Osteoblast (primary cell): Measurements from ENCODE around the gene SNX25. TPM values are rescaled to one million over a fixed set of nuclear protein-coding genes. Genes with fewer than 3 reads are reported as not detected.

Experiments
- DNase-seq: peaks from one replicate; pipeline ENCODE4 v3.0.0; 2011; ENCODE audit warnings: low spot score, mixed read lengths; ENCODE audit not compliant: insufficient read length; ENCODE audit errors: missing footprints
- H2AFZ ChIP-seq: 2 replicates; pipeline ENCODE4 v1.6.0; 2011; ENCODE audit warnings: mild to moderate bottlenecking, low read length
- H3K27ac ChIP-seq: 2 replicates; pipeline ENCODE4 v1.5.1; 2011; ENCODE audit warnings: mild to moderate bottlenecking, low read depth, low read length, moderate library complexity
- H3K27me3 ChIP-seq: 2 replicates; pipeline ENCODE4 v1.6.0; 2012; ENCODE audit warnings: mild to moderate bottlenecking, control low read depth, inconsistent platforms, low read length, moderate library complexity; ENCODE audit not compliant: insufficient read depth
- H3K36me3 ChIP-seq: 2 replicates; pipeline ENCODE4 v1.5.1; 2011; ENCODE audit warnings: mild to moderate bottlenecking, low read length, control low read depth, moderate library complexity; ENCODE audit not compliant: insufficient read depth
- H3K4me1 ChIP-seq: 2 replicates; pipeline ENCODE4 v1.5.1; 2011; ENCODE audit warnings: mild to moderate bottlenecking, low read length, control low read depth, moderate library complexity; ENCODE audit not compliant: insufficient read depth
- H3K4me2 ChIP-seq: 2 replicates; pipeline ENCODE4 v1.6.0; 2011; ENCODE audit warnings: mild to moderate bottlenecking, low read length; ENCODE audit not compliant: insufficient read depth
- H3K4me3 ChIP-seq: fragments of 200-600 bp; sonication (generic); 3 replicates; pipeline ENCODE4 v1.5.1; 2012; ENCODE audit warnings: mild to moderate bottlenecking, low read length, inconsistent platforms; ENCODE audit not compliant: insufficient read depth
- H3K79me2 ChIP-seq: 2 replicates; pipeline ENCODE4 v1.6.0; 2012; ENCODE audit warnings: mild to moderate bottlenecking, low read length, control low read depth, inconsistent platforms; ENCODE audit not compliant: insufficient read depth
- H3K9me3 ChIP-seq: 2 replicates; pipeline ENCODE4 v1.5.1; 2011; ENCODE audit warnings: low read depth, low read length, control low read depth
- H4K20me1 ChIP-seq: 2 replicates; pipeline ENCODE4 v1.6.0; 2012; ENCODE audit warnings: mild to moderate bottlenecking, low read length, control low read depth; ENCODE audit not compliant: insufficient read depth
- CTCF ChIP-seq: IDR thresholded peaks from 2 replicates; pipeline ENCODE4 v1.5.1; 2011; ENCODE audit warnings: mild to moderate bottlenecking, low read depth, low read length, moderate library complexity; ENCODE audit errors: extremely low read depth
- total RNA-seq: library from RNA; depleted of rRNA; stranded (reverse); fragments of >200 nt; gene quantifications from 2 replicates; pipeline ENCODE4 v1.2.3, GENCODE V29; 2012

Gene SNX25
- total RNA-seq, 1 donor, result 98.1 TPM

GRCh38 chr4:185371702-185372101 is 162.3 kb downstream of the SNX25 start:
- no peak overlapping the region for H3K27ac ChIP-seq
- TF ChIP-seq CTCF, result no peak

DNA sequence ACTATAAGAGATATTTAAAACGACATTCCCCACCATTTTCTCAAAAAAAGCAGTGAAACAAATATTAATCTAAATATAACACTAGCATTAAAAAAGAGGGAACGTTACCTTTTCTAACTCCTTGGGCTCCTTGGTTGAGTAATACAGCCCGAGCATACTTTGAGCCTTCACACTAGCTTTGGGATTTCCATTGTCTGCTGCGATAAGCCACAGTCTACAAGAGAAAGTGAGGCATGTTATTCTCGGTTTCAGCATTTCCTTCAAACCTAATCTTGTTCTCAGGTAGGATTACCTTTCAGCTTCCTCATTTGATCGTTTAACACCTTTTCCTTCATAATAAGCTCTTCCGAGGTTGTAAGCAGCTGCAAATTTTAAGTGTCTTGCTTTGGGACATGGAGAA is 164.6 kb downstream of the SNX25 start:
- Histone ChIP-seq H3K27ac (no peak overlapping the region), H3K4me3 (no peak overlapping the region), H3K27me3 (no peaks in the 10 kb centered on the region), H3K79me2 (no peaks in the 10 kb centered on the region), H2AFZ (no peak overlapping the region), H3K9me3 (no peaks in the 10 kb centered on the region), H3K4me1 (no peaks in the 10 kb centered on the region), H3K4me2 (no peak overlapping the region), H4K20me1 (no peaks in the 10 kb centered on the region), H3K36me3 (peaks cover 57% of the 10 kb centered on the region)
- no peak for TF ChIP-seq CTCF
- DNase-seq, result no peak

More at GRCh38 chr4:185371702-185372101, 162.3 kb downstream of the SNX25 start:
- H3K4me1 ChIP-seq, result no peaks in the 10 kb centered on the region
- no peaks in the 10 kb centered on the region for H3K9me3 ChIP-seq
- no peak overlapping the region for H2AFZ ChIP-seq
- no peak for DNase-seq
- H3K4me3 ChIP-seq, result no peak overlapping the region
- H3K36me3 ChIP-seq, result peaks cover 40% of the 10 kb centered on the region
- H3K79me2 ChIP-seq, result no peaks in the 10 kb centered on the region
- no peaks in the 10 kb centered on the region for H4K20me1 ChIP-seq
- no peak overlapping the region for H3K4me2 ChIP-seq
- H3K27me3 ChIP-seq, result no peaks in the 10 kb centered on the region

GRCh38 chr4:185374573-185374972 is 165.2 kb downstream of the SNX25 start:
- Histone ChIP-seq H3K9me3 (no peaks in the 10 kb centered on the region), H3K36me3 (peaks cover 57% of the 10 kb centered on the region), H3K79me2 (no peaks in the 10 kb centered on the region), H2AFZ (no peak overlapping the region), H3K4me1 (no peaks in the 10 kb centered on the region), H4K20me1 (no peaks in the 10 kb centered on the region), H3K4me3 (no peak overlapping the region), H3K27me3 (no peaks in the 10 kb centered on the region), H3K27ac (no peak overlapping the region), H3K4me2 (no peak overlapping the region)
- no peak for DNase-seq
- TF ChIP-seq CTCF, result no peak

DNA sequence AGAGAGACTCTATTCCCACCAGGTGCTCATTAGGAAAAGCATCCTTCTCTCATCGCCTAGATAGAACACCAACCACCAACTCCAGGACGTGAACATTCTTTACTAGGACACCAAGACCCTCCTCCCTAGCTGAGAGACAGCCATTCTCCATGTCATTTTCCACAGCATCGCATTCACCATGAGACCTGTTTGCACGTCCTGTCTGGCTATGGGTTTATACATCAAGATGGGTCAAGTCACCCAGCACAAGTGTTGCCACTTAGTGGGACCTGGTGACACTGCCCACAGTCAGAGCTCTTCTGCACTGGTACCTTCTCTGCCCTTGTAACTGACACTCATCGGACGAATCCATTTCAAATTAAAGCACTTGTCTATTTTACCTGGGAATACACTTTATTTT is 168.9 kb downstream of the SNX25 start:
- Histone ChIP-seq H3K36me3 (peaks cover 28% of the 10 kb centered on the region), H3K27ac (no peak overlapping the region), H3K9me3 (no peaks in the 10 kb centered on the region), H3K4me2 (no peak overlapping the region), H3K79me2 (no peaks in the 10 kb centered on the region), H4K20me1 (no peaks in the 10 kb centered on the region), H2AFZ (no peak overlapping the region), H3K4me3 (no peak overlapping the region), H3K4me1 (peaks cover 6% of the 10 kb centered on the region), H3K27me3 (no peaks in the 10 kb centered on the region)
- no peak for TF ChIP-seq CTCF
- DNase-seq, result no peak
